EH (cell line): Measurements from ENCODE around the gene MAN2A2.
A peak's percentile ranks its signal among the peaks of the same experiment; 100 is the strongest.

Experiments
- DNase-seq: peaks from one replicate; pipeline ENCODE4 v3.0.0-alpha.2; 2015; ENCODE audit warnings: low read depth

MAN2A2 gene

GRCh38 chr15:90902840-90903732, at the start of gene MAN2A2:
TSS of gene MAN2A2 (plus strand) at chr15:90903302. CDS start at chr15:90904208, 906 bp downstream.
- peak; percentile 53 for DNase-seq

- DNase-seq, result no peak
Observed at GRCh38 chr15:90855139-90855538, 48.0 kb upstream of the MAN2A2 start.

GRCh38 chr15:90857337-90857736, 45.8 kb upstream of the MAN2A2 start:
- DNase-seq, result no peak

- DNase-seq, result no peak
Observed at GRCh38 chr15:90857883-90858443, 45.1 kb upstream of the MAN2A2 start.

- DNase-seq, result peak; percentile 5
Observed at GRCh38 chr15:90859234-90860131, 43.6 kb upstream of the MAN2A2 start.

GRCh38 chr15:90860450-90860849, 42.7 kb upstream of the MAN2A2 start:
- no peak for DNase-seq

- DNase-seq, result peak; percentile 10
Observed at GRCh38 chr15:90860942-90861675, 42.0 kb upstream of the MAN2A2 start.

GRCh38 chr15:90862487-90862886, 40.6 kb upstream of the MAN2A2 start:
- DNase-seq, result no peak

- peak; percentile 54 for DNase-seq
Observed at GRCh38 chr15:90862964-90863778, 39.9 kb upstream of the MAN2A2 start.

- no peak for DNase-seq
Observed at GRCh38 chr15:90863987-90864386, 39.1 kb upstream of the MAN2A2 start.

GRCh38 chr15:90864507-90864906, 38.6 kb upstream of the MAN2A2 start:
- no peak for DNase-seq

- DNase-seq, result no peak
Observed at GRCh38 chr15:90865702-90866101, 37.4 kb upstream of the MAN2A2 start.

GRCh38 chr15:90866161-90866715, 36.9 kb upstream of the MAN2A2 start:
- no peak for DNase-seq

GRCh38 chr15:90866800-90867199, 36.3 kb upstream of the MAN2A2 start:
- DNase-seq, result no peak

- DNase-seq, result peak; percentile 17
Observed at GRCh38 chr15:90868261-90868689, 34.8 kb upstream of the MAN2A2 start, which contains the start of gene FURIN. TSS of gene FURIN (plus strand) at chr15:90868588. CDS start at chr15:90875741, 7,153 bp downstream.

- DNase-seq, result no peak
Observed at GRCh38 chr15:90869140-90869541, 34.0 kb upstream of the MAN2A2 start.

- DNase-seq, result peak; percentile 88
Observed at GRCh38 chr15:90869601-90870353, 33.3 kb upstream of the MAN2A2 start.

- peak; percentile 46 for DNase-seq
Observed at GRCh38 chr15:90870354-90871138, 32.6 kb upstream of the MAN2A2 start.
